ENCODE data around the gene IQSEC3. TPM values are rescaled to one million over a fixed set of nuclear protein-coding genes. Genes with fewer than 3 reads are reported as not detected.

IQSEC3 gene
- total and polyA plus RNA-seq, 8 donors, result 0.64 to 8.4 (median 6.0) TPM

- no peaks in the 10 kb centered on the region for H3K36me3 ChIP-seq
- H3K27me3 ChIP-seq, result peaks cover 8 to 69% of the 10 kb centered on the region in 2 donors
- TF ChIP-seq, protein P1, sequence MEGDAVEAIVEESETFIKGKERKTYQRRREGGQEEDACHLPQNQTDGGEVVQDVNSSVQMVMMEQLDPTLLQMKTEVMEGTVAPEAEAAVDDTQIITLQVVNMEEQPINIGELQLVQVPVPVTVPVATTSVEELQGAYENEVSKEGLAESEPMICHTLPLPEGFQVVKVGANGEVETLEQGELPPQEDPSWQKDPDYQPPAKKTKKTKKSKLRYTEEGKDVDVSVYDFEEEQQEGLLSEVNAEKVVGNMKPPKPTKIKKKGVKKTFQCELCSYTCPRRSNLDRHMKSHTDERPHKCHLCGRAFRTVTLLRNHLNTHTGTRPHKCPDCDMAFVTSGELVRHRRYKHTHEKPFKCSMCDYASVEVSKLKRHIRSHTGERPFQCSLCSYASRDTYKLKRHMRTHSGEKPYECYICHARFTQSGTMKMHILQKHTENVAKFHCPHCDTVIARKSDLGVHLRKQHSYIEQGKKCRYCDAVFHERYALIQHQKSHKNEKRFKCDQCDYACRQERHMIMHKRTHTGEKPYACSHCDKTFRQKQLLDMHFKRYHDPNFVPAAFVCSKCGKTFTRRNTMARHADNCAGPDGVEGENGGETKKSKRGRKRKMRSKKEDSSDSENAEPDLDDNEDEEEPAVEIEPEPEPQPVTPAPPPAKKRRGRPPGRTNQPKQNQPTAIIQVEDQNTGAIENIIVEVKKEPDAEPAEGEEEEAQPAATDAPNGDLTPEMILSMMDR (IDR thresholded peaks at IDR 0.05), result no peak
- intact Hi-C loops (cut with DNase I), result no loop called here
- no peaks in the 10 kb centered on the region for H3K9me3 ChIP-seq
- ATAC-seq, result no peak
- no peak overlapping the region for H3K27ac ChIP-seq
- DNase-seq, result peak in 1 of 4 donors; percentile 32
- H3K4me1 ChIP-seq, result no peaks in the 10 kb centered on the region
- H3K4me3 ChIP-seq, result no peak overlapping the region
Observed at GRCh38 chr12:99605-100004, 33.0 kb downstream of the IQSEC3 start.

- no peak overlapping the region for H3K4me3 ChIP-seq
- DNase-seq, result no peak
- H3K27me3 ChIP-seq, result peaks cover 8 to 70% of the 10 kb centered on the region in 2 donors
- TF ChIP-seq, protein P1 (IDR thresholded peaks at IDR 0.05), result no peak
- no peaks in the 10 kb centered on the region for H3K9me3 ChIP-seq
- H3K27ac ChIP-seq, result no peak overlapping the region
- no peaks in the 10 kb centered on the region for H3K36me3 ChIP-seq
- no peak for ATAC-seq
- intact Hi-C loops (cut with DNase I), result no loop called here
- no peaks in the 10 kb centered on the region for H3K4me1 ChIP-seq
Observed at GRCh38 chr12:101969-102878, 35.7 kb downstream of the IQSEC3 start.

- intact Hi-C loops (cut with DNase I), result no loop called here
- no peak overlapping the region for H3K4me3 ChIP-seq
- no peak for DNase-seq
- H3K27me3 ChIP-seq, result peaks cover 8 to 64% of the 10 kb centered on the region in 2 donors
- TF ChIP-seq, protein P1 (IDR thresholded peaks at IDR 0.05), result no peak
- H3K36me3 ChIP-seq, result no peaks in the 10 kb centered on the region
- H3K27ac ChIP-seq, result no peak overlapping the region
- H3K9me3 ChIP-seq, result no peaks in the 10 kb centered on the region
- ATAC-seq, result no peak
- H3K4me1 ChIP-seq, result no peaks in the 10 kb centered on the region
Observed at GRCh38 chr12:102879-103168, 36.3 kb downstream of the IQSEC3 start.

DNA sequence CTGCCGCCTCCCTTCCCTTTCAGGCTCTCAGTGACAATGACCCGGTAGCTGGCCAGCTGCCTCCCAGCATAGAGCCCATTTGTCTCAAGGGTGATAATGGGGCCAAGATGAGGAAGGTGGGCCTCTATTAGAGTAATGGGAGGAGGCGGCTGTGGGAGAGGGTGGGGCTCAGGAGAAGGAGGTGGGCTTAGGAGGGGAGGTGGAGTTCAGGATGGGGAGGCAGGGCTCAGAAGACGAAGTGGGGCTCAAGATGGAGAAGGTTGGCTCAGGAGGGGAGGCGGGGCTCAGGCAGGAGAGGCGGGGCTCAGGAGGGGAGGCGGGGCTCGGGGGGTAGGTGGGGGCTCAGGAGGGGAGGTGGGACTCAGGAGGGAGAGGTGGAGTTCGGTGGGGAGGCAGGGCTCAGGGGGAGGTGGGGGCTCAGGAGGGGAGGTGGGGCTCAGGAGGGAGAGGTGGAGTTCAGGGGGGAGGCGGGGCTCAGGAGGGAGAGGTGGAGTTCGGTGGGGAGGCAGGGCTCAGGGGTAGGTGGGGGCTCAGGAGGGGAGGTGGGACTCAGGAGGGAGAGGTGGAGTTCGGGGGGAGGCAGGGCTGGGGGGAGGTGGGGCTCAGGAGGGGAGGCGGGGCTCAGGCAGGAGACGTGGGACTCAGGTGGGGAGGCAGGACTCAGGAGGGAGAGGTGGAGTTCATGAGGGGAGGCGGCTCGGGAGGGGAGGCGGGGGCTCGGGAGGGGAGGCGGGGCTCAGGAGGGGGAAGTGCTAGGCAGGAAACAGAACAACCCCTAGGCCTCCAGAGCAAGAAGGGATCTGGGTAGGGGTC, 36.8 kb downstream of the IQSEC3 start:
- peaks cover 8 to 58% of the 10 kb centered on the region in 2 donors for H3K27me3 ChIP-seq

More for the DNA sequence above, 36.8 kb downstream of the IQSEC3 start:
- no peaks in the 10 kb centered on the region for H3K4me1 ChIP-seq
- H3K27ac ChIP-seq, result no peak overlapping the region
- TF ChIP-seq, protein P1 (IDR thresholded peaks at IDR 0.05), result no peak
- intact Hi-C loops (cut with DNase I), result no loop called here
- H3K36me3 ChIP-seq, result no peaks in the 10 kb centered on the region
- H3K4me3 ChIP-seq, result no peak overlapping the region
- DNase-seq, result no peak
- ATAC-seq, result no peak
- H3K9me3 ChIP-seq, result no peaks in the 10 kb centered on the region
